Stomach (tissue), 4 donors: ENCODE results near the gene MAP4K5.

ENCODE experiments used
- POLR2A ChIP-seq, 4 donors: fragments of 450-650 bp; IDR thresholded peaks; one replicate each; pipeline ENCODE4 v1.6.1; 2016; ENCODE audit warnings: antibody characterized with exemption in 4 of 4, control low read depth in 2 of 4, mild to moderate bottlenecking in 1 of 4, moderate library complexity in 1 of 4
- POLR2AphosphoS5 ChIP-seq, 3 donors: sonication (generic); formaldehyde crosslinking; IDR thresholded peaks; one replicate each; pipeline ENCODE4 v1.6.1; 2016; ENCODE audit warnings: antibody characterized with exemption in 3 of 3
- TF ChIP-seq, protein P1 (sequence below), 7 experiments: fragments of 450-650 bp in 4 of 7; fragments of 200-600 bp in 3 of 7; sonication (generic) in 3 of 7; IDR thresholded peaks; one replicate each; pipeline ENCODE4 v1.5.1; 2016 to 2019; ENCODE audit warnings: antibody characterized with exemption in 7 of 7, control low read depth in 2 of 7, mild to moderate bottlenecking in 1 of 7

DNA sequence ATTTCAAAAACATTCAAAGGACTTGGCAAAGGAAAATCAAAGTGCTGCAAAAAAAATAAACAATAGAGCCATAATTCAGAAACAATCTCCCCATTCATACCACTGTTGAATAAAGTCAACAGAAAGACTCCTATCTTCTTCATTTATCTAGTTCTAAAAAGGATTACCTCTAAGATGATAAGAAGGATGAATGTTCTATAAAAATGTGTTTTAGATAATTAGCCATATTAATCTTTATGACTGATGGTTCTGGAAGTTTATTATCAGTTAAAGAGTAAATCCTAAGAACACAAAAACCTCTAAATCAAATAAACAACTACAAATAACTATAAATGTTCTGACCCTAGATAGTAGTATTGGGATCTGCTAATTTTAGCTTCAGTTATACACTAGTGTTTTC lies 97.8 kb downstream of the MAP4K5 start:
- TF ChIP-seq, protein P1, sequence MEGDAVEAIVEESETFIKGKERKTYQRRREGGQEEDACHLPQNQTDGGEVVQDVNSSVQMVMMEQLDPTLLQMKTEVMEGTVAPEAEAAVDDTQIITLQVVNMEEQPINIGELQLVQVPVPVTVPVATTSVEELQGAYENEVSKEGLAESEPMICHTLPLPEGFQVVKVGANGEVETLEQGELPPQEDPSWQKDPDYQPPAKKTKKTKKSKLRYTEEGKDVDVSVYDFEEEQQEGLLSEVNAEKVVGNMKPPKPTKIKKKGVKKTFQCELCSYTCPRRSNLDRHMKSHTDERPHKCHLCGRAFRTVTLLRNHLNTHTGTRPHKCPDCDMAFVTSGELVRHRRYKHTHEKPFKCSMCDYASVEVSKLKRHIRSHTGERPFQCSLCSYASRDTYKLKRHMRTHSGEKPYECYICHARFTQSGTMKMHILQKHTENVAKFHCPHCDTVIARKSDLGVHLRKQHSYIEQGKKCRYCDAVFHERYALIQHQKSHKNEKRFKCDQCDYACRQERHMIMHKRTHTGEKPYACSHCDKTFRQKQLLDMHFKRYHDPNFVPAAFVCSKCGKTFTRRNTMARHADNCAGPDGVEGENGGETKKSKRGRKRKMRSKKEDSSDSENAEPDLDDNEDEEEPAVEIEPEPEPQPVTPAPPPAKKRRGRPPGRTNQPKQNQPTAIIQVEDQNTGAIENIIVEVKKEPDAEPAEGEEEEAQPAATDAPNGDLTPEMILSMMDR (IDR thresholded peaks at IDR 0.05) = no peak
- TF ChIP-seq POLR2A (IDR thresholded peaks at IDR 0.05) = no peak
- TF ChIP-seq POLR2AphosphoS5 (IDR thresholded peaks at IDR 0.05) = no peak
